Measurements from ENCODE around the gene AKAP13.

GRCh38 chr15:85542895-85543331 is 162.5 kb downstream of the AKAP13 start:
- TF ChIP-seq, protein P1, sequence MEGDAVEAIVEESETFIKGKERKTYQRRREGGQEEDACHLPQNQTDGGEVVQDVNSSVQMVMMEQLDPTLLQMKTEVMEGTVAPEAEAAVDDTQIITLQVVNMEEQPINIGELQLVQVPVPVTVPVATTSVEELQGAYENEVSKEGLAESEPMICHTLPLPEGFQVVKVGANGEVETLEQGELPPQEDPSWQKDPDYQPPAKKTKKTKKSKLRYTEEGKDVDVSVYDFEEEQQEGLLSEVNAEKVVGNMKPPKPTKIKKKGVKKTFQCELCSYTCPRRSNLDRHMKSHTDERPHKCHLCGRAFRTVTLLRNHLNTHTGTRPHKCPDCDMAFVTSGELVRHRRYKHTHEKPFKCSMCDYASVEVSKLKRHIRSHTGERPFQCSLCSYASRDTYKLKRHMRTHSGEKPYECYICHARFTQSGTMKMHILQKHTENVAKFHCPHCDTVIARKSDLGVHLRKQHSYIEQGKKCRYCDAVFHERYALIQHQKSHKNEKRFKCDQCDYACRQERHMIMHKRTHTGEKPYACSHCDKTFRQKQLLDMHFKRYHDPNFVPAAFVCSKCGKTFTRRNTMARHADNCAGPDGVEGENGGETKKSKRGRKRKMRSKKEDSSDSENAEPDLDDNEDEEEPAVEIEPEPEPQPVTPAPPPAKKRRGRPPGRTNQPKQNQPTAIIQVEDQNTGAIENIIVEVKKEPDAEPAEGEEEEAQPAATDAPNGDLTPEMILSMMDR (IDR thresholded peaks at IDR 0.05), result no peak
- TF ChIP-seq POLR2A (IDR thresholded peaks at IDR 0.05), result no peak

Data from testis (tissue), 2 donors.